ENCODE data around the gene LAMA4. TPM values are rescaled to one million over a fixed set of nuclear protein-coding genes. Genes with fewer than 3 reads are reported as not detected.
"Not testable (repeated sequence)": the region's sequence is repeated elsewhere in the genome, so short reads cannot be mapped to it uniquely, and the experiment has no call there.

Gene LAMA4
- total RNA-seq, 4 donors from 2014 or later: 189 to 459 (median 376) TPM

GRCh38 chr6:112117554-112117953, 136.8 kb downstream of the LAMA4 start:
- ATAC-seq (ENCODE audit: low FRiP score) (no peak), DNase-seq (ENCODE audit: low spot score) (no peak)
- TF ChIP-seq CTCF (IDR thresholded peaks at IDR 0.05): no peak

GRCh38 chr6:112116221-112116620, 138.1 kb downstream of the LAMA4 start:
- no peak for TF ChIP-seq CTCF (IDR thresholded peaks at IDR 0.05)
- no peak for ATAC-seq (ENCODE audit: low FRiP score)
- no peak for DNase-seq (ENCODE audit: low spot score)

- TF ChIP-seq CTCF (IDR thresholded peaks at IDR 0.05): no peak
- DNase-seq (ENCODE audit: low spot score) (no peak), ATAC-seq (ENCODE audit: low FRiP score) (no peak)
These were observed 139.7 kb downstream of the LAMA4 start for GRCh38 chr6:112114577-112115223.

GRCh38 chr6:112113918-112114317, 140.4 kb downstream of the LAMA4 start:
- no peak for DNase-seq (ENCODE audit: low spot score)
- TF ChIP-seq CTCF (IDR thresholded peaks at IDR 0.05): no peak
- no peak for ATAC-seq (ENCODE audit: low FRiP score)

- no peak for TF ChIP-seq CTCF (IDR thresholded peaks at IDR 0.05)
- DNase-seq (ENCODE audit: low spot score) (no peak), ATAC-seq (ENCODE audit: low FRiP score) (no peak)
These were observed 140.9 kb downstream of the LAMA4 start for GRCh38 chr6:112113431-112113830.

GRCh38 chr6:112109262-112109661, 145.1 kb downstream of the LAMA4 start:
- DNase-seq (ENCODE audit: low spot score) (no peak), ATAC-seq (ENCODE audit: low FRiP score) (no peak)
- TF ChIP-seq CTCF (IDR thresholded peaks at IDR 0.05): no peak

- TF ChIP-seq CTCF (IDR thresholded peaks at IDR 0.05): no peak
- DNase-seq (ENCODE audit: low spot score) (no peak), ATAC-seq (ENCODE audit: low FRiP score) (no peak)
These were observed 147.8 kb downstream of the LAMA4 start for GRCh38 chr6:112106562-112106961.

GRCh38 chr6:112106026-112106425, 148.3 kb downstream of the LAMA4 start:
- DNase-seq (ENCODE audit: low spot score); ATAC-seq (ENCODE audit: low FRiP score): not testable (repeated sequence)

Measured in omental fat pad (tissue), 4 donors.